Measurements from ENCODE around the gene NPHP4.

DNA sequence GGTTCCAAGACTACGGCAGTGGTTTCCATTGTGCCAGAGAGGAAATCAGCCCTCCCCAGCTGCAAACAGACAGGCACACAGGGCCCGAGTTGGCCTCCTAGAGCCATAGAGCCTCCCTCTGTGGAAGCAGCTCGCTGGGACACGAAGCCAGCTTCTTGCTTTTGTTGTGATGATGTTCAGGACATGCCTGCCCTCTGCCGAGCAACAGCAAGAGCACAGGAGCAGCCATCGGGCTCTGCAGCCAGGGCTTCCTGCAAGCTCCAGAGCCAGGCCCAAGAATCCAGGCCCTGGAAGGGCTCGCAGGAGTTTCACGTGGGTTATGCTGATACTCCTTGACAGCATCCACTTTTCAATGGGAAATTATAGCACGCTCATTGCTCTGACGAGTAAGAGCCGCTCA, 18.5 kb downstream of the NPHP4 start:
- TF ChIP-seq POLR2A (IDR thresholded peaks at IDR 0.05) (no peak), CTCF (IDR thresholded peaks at IDR 0.05) (no peak)
